WI38 (cell line): ENCODE measurements around the gene HSPG2.

ENCODE experiments used
- H3K4me3 ChIP-seq: 2 replicates; pipeline ENCODE4 v1.5.1; 2011; ENCODE audit warnings: low read depth, mild to moderate bottlenecking, control low read depth, low read length
- TF ChIP-seq, protein P1 (sequence below): IDR thresholded peaks from 2 replicates; pipeline ENCODE4 v1.5.1; 2012; ENCODE audit warnings: low read depth, mild to moderate bottlenecking, control low read depth, low read length

HSPG2 gene

DNA sequence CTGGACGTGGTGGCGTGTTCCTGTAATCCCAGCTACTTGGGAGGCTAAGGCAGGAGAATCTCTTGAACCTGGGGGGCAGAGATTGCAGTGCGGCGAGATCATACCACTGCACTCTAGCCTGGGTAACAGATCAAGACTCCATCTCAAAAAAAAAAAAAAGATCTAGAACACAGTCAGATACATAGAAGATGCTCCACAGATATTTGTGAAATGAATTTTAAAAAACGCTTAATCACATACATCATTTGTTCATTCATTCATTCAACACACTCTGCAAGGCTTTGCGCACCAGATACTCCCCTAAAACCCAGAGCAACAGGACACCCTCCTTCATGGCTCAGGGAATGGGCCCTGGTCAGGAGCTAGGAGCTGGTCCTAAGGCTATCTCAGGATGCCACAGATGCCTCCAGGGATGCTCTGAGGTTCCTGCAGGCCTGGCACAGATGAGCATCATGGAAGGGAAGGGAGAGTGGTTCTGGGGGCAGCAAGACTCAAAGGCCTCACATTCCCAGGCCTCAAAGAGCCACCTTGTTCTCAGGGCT lies 6.4 kb downstream of the HSPG2 start:
- no peak overlapping the region for H3K4me3 ChIP-seq
- TF ChIP-seq, protein P1, sequence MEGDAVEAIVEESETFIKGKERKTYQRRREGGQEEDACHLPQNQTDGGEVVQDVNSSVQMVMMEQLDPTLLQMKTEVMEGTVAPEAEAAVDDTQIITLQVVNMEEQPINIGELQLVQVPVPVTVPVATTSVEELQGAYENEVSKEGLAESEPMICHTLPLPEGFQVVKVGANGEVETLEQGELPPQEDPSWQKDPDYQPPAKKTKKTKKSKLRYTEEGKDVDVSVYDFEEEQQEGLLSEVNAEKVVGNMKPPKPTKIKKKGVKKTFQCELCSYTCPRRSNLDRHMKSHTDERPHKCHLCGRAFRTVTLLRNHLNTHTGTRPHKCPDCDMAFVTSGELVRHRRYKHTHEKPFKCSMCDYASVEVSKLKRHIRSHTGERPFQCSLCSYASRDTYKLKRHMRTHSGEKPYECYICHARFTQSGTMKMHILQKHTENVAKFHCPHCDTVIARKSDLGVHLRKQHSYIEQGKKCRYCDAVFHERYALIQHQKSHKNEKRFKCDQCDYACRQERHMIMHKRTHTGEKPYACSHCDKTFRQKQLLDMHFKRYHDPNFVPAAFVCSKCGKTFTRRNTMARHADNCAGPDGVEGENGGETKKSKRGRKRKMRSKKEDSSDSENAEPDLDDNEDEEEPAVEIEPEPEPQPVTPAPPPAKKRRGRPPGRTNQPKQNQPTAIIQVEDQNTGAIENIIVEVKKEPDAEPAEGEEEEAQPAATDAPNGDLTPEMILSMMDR: no peak

DNA sequence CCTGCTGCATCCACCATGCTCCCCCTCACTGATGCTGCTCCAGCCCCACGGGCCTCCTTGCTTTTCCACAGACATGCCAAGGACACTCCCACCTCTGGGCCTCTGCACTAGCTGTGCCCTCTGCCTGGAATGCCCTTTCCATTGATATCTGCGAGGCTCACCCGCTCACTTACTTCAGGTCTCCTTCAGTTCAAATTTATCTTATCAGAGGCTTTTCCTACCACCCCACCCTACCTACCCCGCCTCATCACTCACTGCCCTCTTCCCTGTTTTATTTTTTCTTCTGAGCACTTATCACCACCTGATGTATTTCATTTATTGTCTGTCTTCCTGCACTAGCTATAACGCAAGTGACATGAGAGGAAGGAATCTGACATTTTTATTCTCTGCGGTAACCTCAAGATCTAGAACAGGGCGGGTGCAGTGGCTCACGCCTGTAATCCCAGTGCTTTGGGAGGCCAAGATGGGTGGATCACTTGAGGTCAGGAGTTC lies 7.0 kb downstream of the HSPG2 start:
- TF ChIP-seq, protein P1: no peak
- no peak overlapping the region for H3K4me3 ChIP-seq

DNA sequence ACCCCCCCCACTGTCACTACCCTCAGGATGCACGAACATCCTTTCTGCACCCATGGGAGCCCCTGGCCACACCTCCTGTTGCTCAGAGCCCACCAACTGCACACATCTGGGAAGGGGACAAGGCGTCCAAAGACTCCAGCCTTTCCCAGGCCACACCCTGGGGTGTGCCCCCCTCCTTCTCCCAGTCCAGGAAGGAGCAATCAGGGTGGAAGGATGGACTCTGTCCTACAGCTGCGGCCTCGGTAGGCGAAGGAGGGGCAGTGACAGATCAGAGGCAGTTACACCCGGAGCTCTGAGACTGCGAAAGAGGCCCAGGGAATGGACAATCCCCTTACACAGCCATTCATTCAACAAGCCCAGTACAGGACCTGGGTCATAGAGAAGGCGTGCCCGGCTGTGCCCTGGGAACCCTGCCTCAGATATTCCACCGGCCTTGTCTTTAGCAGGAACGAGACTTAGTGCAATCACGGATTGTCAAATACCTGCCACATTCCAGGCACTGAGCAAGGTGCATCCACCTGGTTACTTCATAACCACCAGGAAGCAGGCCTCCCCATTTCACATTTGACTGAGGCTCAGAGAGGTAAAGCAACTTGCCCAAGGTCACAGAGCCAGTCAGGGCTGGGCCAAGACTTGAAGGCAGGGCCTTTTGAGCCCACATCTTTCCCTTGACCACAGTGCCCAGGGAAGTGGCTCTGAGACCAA lies 9.4 kb downstream of the HSPG2 start:
- TF ChIP-seq, protein P1: no peak
- no peak overlapping the region for H3K4me3 ChIP-seq

DNA sequence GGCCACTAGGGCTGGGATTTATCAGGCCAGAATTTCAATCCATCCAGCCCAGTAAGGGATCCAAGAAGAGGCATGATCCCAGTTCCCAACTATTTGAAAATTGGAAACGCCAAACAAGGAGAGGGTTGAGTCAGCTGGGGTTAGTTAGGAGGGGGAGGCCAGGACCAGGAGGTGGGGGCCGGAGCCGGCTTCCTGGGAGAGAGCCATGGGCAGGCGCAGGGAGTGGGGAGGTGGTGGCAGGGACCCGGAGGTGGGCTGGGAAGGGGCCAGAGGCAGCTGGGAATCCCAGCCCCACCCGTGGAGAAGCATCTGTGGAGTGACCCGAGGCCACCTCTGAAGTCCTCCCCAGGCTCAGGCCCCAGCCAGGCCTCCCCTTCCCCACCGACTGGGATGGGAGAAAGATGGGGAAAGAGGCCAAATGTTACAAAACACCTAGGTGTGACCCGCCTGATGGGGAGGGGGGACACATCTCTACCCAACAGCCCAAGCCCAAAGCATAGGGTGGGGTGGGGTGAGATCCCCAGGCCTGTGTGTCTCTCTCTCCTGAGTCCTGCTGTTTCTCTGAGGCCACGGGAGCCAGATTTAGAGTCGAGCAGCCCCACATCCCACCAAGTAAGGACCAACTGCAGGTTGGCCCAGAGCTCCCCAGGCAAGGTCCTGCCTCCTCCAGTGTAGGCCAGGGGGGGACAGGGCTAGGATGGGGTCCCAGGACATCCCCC lies 10.1 kb downstream of the HSPG2 start:
- TF ChIP-seq, protein P1: no peak
- H3K4me3 ChIP-seq: no peak overlapping the region

DNA sequence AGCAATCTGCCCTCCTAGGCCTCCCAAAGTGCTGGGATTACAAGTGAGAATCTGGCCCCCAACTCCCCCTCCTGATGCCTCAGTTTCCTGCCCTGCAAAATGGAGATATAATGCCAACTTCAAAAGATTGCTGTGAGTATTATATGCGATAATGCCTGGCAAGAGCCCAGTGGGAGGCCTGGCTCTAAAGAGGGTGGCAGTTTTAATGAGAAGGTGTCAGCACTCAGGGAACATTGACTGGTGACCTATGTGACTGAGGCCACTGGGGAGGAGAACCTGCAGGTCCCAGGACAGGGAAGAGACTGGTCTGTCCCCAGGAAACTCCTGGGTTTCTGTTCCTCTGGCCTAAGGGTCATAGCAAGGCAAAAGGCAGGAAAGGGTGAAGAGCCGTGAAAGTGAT lies 11.0 kb downstream of the HSPG2 start:
- H3K4me3 ChIP-seq: no peak overlapping the region
- TF ChIP-seq, protein P1: no peak

DNA sequence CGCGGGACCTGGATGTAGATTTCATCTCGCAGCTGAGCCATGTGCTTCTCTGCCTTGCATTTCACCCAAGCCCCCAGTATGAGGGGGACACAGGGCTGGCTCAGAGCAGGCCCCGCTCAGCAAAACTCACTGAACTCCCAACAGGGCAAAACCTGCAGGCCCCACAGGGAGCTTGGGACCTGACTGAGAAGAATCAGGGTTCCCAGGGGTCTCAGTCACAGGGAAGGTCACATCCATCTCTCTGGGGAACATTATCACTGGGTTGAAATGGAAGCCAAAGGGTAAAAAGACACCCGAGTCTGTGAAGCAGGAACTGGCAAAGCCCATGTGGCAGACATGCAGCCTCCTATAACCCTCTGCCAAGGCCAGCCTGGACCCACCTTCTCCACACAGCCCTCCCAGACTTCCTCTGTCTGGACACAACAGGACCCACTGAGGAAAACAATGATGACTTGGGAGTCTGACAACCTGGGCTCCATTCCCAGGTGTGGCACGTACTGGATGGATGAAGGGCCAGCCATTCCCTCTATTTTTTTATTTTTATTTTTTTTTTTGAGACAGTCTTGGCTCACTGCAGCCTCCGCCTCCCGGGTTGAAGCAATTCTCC lies 11.7 kb downstream of the HSPG2 start:
- H3K4me3 ChIP-seq: no peak overlapping the region
- TF ChIP-seq, protein P1: no peak
